AG04449 (cell line): ENCODE data around the gene CENPP.

Experiments
- CTCF ChIA-PET: fragments of 350-600 bp; formaldehyde crosslinking; extraction: SDS; loops from one replicate; lab custom pipeline; 2021; ENCODE audit warnings: antibody characterized with exemption; lab: Yijun Ruan, JAX
- POLR2A ChIA-PET: fragments of 400-600, 350-600 bp; formaldehyde crosslinking; extraction: SDS; loops from one replicate; lab custom pipeline; 2020; ENCODE audit warnings: antibody characterized with exemption, inconsistent platforms; lab: Yijun Ruan, JAX
- DNase-seq: peaks from one replicate; pipeline ENCODE4 v3.0.0-alpha.2; 2010; ENCODE audit warnings: low read depth, low spot score
- H3K4me3 ChIP-seq: 2 replicates; pipeline ENCODE4 v1.5.1; 2011; ENCODE audit warnings: low read depth, mild to moderate bottlenecking, control low read depth, low read length
- TF ChIP-seq, protein P1 (sequence below): IDR thresholded peaks from one replicate; pipeline ENCODE4 v1.5.1; 2011; ENCODE audit warnings: mild to moderate bottlenecking, moderate library complexity, low read length, control low read depth, inconsistent platforms; ENCODE audit not compliant: insufficient read depth; ENCODE audit errors: missing control alignments

CENPP gene

DNA sequence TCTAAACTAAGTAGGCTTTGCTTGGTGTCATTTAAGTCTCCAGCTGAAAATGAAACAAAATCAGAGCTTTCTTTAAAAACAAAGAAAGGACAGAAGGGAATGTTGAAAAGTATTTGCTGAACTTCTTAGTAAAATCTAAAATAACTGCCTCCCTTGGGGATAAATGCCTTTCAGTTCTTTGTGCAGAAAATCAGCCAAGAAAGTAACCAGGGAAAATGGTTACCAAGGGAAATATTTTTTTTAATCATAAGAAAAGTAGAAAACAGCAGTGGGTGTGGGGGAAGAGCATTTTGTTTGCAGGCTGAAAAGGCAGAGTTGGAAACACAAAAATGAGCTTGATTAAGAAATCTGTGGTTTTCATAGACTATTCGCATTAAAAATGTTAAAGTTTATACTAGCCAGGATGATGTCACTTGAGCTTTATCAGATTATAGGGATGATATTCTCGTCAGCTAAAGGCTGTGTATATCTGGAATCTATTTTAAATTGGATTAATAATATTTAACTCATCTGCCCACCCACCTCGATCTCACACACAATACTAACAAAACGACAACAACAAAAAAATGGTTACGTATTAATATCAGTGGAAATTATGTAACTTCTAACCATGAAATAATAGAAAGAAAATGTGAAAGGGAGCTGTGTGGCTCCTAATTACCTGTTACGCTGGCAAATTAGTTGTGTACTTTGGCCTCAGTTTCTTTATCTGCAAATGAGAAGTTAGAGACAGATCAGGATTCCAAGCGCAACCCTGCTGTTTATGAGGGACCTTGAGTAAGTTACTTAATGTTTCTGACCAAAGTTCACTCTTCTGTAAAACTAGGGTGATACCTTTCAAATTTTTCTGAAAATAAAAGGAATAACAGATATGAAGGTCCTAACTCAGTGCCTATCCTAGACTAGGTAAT, 210.4 kb downstream of the CENPP start, which contains the start of gene ECM2:
Gene ECM2 (minus strand): TSS at position 51 of the 911 bp plus-strand sequence. CDS start 13,124 bp downstream, outside the sequence.
- POLR2A ChIA-PET: no interaction called here
- TF ChIP-seq, protein P1, sequence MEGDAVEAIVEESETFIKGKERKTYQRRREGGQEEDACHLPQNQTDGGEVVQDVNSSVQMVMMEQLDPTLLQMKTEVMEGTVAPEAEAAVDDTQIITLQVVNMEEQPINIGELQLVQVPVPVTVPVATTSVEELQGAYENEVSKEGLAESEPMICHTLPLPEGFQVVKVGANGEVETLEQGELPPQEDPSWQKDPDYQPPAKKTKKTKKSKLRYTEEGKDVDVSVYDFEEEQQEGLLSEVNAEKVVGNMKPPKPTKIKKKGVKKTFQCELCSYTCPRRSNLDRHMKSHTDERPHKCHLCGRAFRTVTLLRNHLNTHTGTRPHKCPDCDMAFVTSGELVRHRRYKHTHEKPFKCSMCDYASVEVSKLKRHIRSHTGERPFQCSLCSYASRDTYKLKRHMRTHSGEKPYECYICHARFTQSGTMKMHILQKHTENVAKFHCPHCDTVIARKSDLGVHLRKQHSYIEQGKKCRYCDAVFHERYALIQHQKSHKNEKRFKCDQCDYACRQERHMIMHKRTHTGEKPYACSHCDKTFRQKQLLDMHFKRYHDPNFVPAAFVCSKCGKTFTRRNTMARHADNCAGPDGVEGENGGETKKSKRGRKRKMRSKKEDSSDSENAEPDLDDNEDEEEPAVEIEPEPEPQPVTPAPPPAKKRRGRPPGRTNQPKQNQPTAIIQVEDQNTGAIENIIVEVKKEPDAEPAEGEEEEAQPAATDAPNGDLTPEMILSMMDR: no peak
- no peak within 1 kb of the TSS for H3K4me3 ChIP-seq
- CTCF ChIA-PET: no interaction called here
- peak; percentile 40 for DNase-seq

DNA sequence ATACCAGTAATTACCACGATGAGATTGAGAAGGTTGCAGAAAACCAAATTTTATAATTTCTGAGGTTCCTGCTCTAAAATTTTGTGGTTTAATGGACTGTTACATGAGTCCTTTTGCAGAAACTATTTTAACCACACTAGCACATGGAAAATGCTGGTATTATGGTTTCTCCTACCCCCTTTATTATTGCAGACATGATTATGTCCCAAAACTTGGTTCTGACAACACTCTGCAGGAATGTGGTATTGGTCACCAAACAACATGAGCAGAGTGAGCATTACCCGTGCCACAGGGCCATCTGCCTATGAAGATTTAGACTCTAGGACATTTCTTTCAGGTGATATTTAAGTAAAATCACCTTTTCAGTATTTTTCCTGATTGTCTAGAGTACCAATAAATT, 212.8 kb downstream of the CENPP start:
- TF ChIP-seq, protein P1: no peak
- ChIA-PET CTCF (no interaction called here), POLR2A (no interaction called here)
- no peak overlapping the region for H3K4me3 ChIP-seq
- peak; percentile 50 for DNase-seq

DNA sequence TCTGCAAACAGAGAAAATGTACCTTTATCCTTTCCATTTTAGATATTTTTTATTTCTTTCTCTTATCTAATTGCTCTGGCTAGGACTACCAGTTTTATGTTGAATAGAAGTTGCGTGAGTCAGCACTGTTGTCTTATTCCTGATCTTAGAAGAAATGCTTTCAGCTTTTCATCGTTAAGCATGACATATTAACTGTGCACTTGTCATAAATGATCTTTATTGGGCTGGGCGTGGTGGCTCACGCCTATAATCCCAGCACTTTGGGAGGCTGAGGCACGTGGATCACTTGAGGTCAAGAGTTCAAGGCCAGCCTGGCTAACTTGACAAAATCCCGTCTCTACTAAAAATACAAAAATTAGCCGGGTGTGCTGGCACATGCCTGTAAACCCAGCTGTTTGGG, 218.2 kb downstream of the CENPP start:
- DNase-seq: no peak
- ChIA-PET POLR2A (no interaction called here), CTCF (no interaction called here)

DNA sequence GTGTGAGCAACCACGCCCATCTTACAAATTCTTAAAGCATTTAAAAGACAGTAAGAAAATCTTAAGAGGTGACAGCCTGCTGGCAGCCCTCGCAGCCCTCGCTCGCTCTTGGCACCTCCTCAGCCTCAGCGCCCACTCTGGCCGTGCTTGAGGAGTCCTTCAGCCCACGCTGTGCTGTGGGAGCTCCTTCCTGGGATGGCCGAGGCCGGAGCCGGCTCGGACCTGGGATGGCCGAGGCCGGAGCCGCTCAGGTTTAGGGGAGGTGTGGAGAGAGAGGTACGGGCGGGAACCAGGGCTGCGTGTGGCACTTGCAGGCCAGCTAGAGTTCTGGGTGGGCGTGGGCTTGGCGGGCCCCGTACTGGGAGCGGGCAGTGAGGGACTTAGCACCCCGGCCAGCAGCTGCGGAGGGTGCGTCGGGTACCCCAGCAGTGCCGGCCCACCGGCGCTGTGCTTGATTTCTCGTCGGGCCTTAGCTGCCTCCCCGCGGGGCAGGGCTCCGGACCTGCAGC, 219.3 kb downstream of the CENPP start:
- TF ChIP-seq, protein P1: no peak
- POLR2A ChIA-PET: no interaction called here
- DNase-seq: no peak
- H3K4me3 ChIP-seq: no peak overlapping the region
- CTCF ChIA-PET: no interaction called here

More for the DNA sequence above, 218.2 kb downstream of the CENPP start:
- no peak overlapping the region for H3K4me3 ChIP-seq
- TF ChIP-seq, protein P1: no peak

DNA sequence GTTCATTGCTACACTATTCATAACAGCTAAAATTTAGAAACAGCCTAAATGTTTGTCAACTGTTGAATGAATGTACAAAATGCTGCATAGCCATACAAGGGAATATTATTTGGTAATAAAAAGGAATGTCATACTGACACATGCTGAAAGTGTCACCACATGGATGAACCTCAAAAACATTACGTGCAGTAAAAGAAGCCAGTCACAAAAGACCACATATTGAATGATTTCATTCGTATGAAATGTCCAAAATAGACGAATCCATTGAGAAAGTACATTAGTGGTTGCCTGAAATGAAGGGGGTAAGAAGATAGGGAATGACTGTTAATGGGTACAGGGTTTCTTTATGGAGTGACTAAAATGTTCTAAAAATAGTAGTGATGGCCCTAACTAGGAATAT, 221.6 kb downstream of the CENPP start:
- TF ChIP-seq, protein P1: no peak
- POLR2A ChIA-PET: no interaction called here
- DNase-seq: no peak
- H3K4me3 ChIP-seq: no peak overlapping the region
- CTCF ChIA-PET: interaction anchor here (1.7 kb wide), 1 partner anchor 13 kb away, joined by 5 read pairs; no protein-coding TSS in a partner anchor

DNA sequence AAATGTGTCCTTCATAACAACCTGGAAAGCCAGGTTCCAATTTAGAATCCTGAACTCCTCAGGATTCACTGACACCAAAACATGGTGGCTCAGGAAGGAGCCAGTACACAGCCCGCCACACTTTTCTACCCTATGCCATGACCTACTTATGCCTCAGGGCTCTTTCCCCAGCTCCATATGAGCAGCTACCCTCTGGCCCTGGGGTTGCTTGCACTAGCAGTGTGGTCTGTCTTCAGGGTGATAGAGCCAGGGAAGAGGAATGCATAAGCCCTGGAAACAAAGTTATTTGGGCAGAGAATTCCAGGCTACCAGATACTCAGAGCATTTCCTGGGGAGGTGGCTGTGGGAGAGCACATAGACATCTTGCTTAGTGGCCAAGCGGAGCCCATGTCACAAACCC, 225.0 kb downstream of the CENPP start:
- CTCF ChIA-PET: interaction anchor here (1.0 kb wide), 1 partner anchor 11 kb away, joined by 3 read pairs; no protein-coding TSS in a partner anchor

More for the DNA sequence above, 225.0 kb downstream of the CENPP start:
- no peak overlapping the region for H3K4me3 ChIP-seq
- TF ChIP-seq, protein P1: no peak
- no peak for DNase-seq
- POLR2A ChIA-PET: no interaction called here
